ENCODE data around the gene ALDH2. TPM values are rescaled to one million over a fixed set of nuclear protein-coding genes. Genes with fewer than 3 reads are reported as not detected.

Gene ALDH2
- total RNA-seq, 1 donor from 2014 or later = 41.6 TPM

DNA sequence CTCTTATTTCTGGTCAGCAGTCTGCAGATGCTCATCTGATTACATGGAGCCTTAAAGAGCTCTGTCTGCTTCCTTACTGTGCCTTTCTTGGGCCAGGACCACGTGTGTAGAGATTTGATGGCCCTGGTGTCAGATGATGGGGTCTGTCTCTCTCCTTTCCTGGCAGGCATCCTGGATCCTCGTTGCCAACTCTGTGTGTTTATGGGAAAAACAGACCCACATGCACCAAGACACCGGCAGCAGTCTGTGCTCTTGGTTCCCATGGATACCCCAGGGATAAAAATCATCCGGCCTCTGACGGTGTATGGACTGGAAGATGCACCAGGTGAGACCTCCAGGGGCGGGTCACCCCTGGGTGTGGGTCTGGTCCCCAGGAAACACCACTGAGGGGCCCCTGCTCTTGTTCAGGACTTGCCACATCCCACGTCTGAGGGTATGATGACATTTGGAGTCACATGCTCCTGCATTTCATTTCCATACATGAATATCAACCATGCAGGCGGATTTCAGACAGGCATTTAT lies 18.5 kb upstream of the ALDH2 start:
- TF ChIP-seq, protein P1, sequence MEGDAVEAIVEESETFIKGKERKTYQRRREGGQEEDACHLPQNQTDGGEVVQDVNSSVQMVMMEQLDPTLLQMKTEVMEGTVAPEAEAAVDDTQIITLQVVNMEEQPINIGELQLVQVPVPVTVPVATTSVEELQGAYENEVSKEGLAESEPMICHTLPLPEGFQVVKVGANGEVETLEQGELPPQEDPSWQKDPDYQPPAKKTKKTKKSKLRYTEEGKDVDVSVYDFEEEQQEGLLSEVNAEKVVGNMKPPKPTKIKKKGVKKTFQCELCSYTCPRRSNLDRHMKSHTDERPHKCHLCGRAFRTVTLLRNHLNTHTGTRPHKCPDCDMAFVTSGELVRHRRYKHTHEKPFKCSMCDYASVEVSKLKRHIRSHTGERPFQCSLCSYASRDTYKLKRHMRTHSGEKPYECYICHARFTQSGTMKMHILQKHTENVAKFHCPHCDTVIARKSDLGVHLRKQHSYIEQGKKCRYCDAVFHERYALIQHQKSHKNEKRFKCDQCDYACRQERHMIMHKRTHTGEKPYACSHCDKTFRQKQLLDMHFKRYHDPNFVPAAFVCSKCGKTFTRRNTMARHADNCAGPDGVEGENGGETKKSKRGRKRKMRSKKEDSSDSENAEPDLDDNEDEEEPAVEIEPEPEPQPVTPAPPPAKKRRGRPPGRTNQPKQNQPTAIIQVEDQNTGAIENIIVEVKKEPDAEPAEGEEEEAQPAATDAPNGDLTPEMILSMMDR (IDR thresholded peaks at IDR 0.05; ENCODE audit: unreplicated experiment) = no peak

DNA sequence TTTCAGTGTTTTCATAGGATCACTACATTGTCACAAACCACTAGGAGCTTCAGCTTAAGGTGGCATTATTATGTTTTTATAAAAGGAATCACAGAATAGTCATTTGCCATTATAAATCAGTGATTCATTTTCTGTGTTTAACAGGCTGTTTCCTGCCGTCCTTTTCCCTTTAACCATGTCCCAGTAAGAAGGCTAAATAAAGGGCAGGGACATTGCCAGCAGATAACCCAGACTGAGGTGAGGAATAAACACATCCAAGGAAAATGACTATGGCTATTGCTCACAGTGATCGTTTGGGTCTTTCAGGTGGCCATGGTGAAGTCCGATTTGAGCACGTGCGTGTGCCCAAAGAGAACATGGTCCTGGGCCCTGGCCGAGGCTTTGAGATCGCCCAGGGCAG lies 17.9 kb upstream of the ALDH2 start:
- no peaks in the 10 kb centered on the region for H3K9me3 Mint-ChIP-seq
- H3K4me1 Mint-ChIP-seq = no peaks in the 10 kb centered on the region
- no peaks in the 10 kb centered on the region for H3K27me3 Mint-ChIP-seq (ENCODE audit: low read depth)
- DNase-seq (ENCODE audit: low spot score in 2 of 2, unreplicated experiment in 2 of 2) = no peak
- TF ChIP-seq, protein P1 (IDR thresholded peaks at IDR 0.05; ENCODE audit: unreplicated experiment) = no peak
- H3K36me3 Mint-ChIP-seq = peaks cover 25% of the 10 kb centered on the region
- no peak overlapping the region for H3K27ac Mint-ChIP-seq
- H3K4me3 Mint-ChIP-seq = no peak overlapping the region

More for the DNA sequence above, 18.5 kb upstream of the ALDH2 start:
- no peaks in the 10 kb centered on the region for H3K4me1 Mint-ChIP-seq
- no peak overlapping the region for H3K4me3 Mint-ChIP-seq
- peaks cover 25% of the 10 kb centered on the region for H3K36me3 Mint-ChIP-seq
- H3K27me3 Mint-ChIP-seq (ENCODE audit: low read depth) = no peaks in the 10 kb centered on the region
- no peaks in the 10 kb centered on the region for H3K9me3 Mint-ChIP-seq
- no peak overlapping the region for H3K27ac Mint-ChIP-seq
- DNase-seq (ENCODE audit: low spot score in 2 of 2, unreplicated experiment in 2 of 2) = no peak

DNA sequence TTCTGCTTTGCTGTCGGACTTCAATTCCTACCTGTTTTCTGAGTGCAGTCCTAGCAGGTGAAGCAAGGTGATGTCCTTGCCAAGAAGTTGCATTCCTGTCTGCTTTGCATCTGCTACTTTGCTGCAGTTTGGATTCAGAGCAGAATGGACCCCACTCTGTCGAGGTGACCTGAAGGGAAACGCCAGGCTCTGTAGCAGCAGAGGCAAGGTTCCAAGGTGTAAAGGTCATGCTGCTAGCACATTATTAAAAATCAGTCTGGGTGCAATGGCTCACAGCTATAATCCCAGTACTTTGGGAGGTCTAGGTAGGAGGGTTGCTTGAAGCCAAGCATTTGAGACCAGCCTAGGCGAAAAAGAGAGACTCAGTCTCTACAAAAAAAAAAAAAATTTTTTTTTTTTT lies 17.3 kb upstream of the ALDH2 start:
- DNase-seq (ENCODE audit: low spot score in 2 of 2, unreplicated experiment in 2 of 2) = no peak
- Mint-ChIP-seq H3K36me3 (peaks cover 20% of the 10 kb centered on the region), H3K4me1 (no peaks in the 10 kb centered on the region), H3K27me3 (ENCODE audit: low read depth) (no peaks in the 10 kb centered on the region), H3K9me3 (no peaks in the 10 kb centered on the region), H3K27ac (no peak overlapping the region), H3K4me3 (no peak overlapping the region)
- TF ChIP-seq, protein P1 (IDR thresholded peaks at IDR 0.05; ENCODE audit: unreplicated experiment) = no peak

DNA sequence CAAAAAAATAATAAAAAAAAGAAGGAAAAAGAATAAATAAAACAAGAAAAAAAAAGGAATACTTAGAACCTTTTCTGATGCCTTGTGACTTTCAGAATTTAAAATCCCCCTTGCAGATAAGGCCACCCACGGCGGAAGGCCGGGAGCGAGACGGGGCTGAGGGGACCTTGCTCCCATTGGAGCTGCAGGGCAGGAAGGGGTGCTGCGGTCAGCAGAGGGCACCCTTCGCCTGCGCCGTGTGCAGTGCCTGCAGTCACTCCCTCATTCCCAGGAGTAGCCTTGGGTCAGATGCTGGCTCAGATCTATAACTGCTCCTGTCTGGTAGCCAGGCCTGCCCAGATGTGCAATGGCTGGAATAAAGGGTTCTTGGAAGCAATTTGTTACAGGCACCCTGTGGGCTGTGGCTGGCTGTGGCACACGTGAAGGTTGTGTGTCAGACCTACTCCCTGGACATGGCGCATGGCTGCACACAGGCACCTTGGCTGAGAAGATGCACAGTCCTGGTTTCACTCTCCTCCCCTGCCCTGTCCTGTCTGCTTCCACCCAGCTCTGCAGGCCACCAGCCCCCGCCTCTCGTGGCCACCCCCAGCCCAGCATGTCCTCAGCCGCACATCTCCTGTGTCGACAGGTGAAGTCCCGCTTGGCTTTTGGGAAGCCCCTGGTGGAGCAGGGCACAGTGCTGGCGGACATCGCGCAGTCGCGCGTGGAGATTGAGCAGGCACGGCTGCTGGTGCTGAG lies 13.4 kb upstream of the ALDH2 start:
- peak in 1 of 2 experiments; percentile 51 for DNase-seq (ENCODE audit: low spot score in 2 of 2, unreplicated experiment in 2 of 2)
- H3K9me3 Mint-ChIP-seq = no peaks in the 10 kb centered on the region
- peaks cover 5% of the 10 kb centered on the region for H3K36me3 Mint-ChIP-seq
- H3K27ac Mint-ChIP-seq = no peak overlapping the region
- H3K4me1 Mint-ChIP-seq = peaks cover 11% of the 10 kb centered on the region
- TF ChIP-seq, protein P1 (IDR thresholded peaks at IDR 0.05; ENCODE audit: unreplicated experiment) = no peak
- H3K27me3 Mint-ChIP-seq (ENCODE audit: low read depth) = no peaks in the 10 kb centered on the region
- H3K4me3 Mint-ChIP-seq = no peak overlapping the region

DNA sequence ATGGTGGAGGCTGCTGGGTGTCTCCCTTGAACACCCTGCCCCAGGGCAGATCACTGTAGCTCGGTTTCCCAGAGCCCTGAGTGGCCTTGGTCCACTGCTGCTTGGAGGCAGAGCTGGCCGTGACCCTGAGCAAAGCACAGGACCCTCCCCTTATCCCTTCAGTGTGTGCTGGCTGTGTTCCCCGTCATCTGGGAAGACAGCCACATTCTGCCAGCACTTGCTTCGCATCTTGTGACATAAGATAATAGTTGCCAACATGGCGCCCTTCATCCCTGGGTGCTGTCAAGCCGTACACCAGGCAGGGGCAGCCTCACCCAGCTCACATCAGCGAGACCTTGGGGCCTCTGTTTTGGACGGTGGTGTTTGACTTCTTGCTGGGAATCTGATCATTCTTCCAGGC lies 12.1 kb upstream of the ALDH2 start:
- peaks cover 3% of the 10 kb centered on the region for H3K36me3 Mint-ChIP-seq
- no peaks in the 10 kb centered on the region for H3K9me3 Mint-ChIP-seq
- H3K27ac Mint-ChIP-seq = no peak overlapping the region
- peaks cover 11% of the 10 kb centered on the region for H3K4me1 Mint-ChIP-seq
- no peaks in the 10 kb centered on the region for H3K27me3 Mint-ChIP-seq (ENCODE audit: low read depth)
- no peak for DNase-seq (ENCODE audit: low spot score in 2 of 2, unreplicated experiment in 2 of 2)
- H3K4me3 Mint-ChIP-seq = no peak overlapping the region
- TF ChIP-seq, protein P1 (IDR thresholded peaks at IDR 0.05; ENCODE audit: unreplicated experiment) = no peak
